Gastroesophageal sphincter (tissue), 4 donors: ENCODE results near the gene GRM8. TPM values are rescaled to one million over a fixed set of nuclear protein-coding genes. Genes with fewer than 3 reads are reported as not detected.
"Not testable (repeated sequence)": the region's sequence is repeated elsewhere in the genome, so short reads cannot be mapped to it uniquely, and the experiment has no call there.

Source experiments
- ATAC-seq: fragments of 150-250 bp; one replicate; pipeline ENCODE4 v1.9.1; 2016; ENCODE audit warnings: mild to moderate bottlenecking, moderate library complexity
- H3K27ac ChIP-seq, 4 donors: fragments of 200-600 bp; sonication (generic) in 3 of 4; 1 replicate in 3 of 4; 2 replicates in 1 of 4; pipeline ENCODE4 v1.5.1; 2016 to 2019
- H3K27me3 ChIP-seq: fragments of 200-600 bp; sonication (generic); one replicate; pipeline ENCODE4 v1.5.1; 2019
- H3K36me3 ChIP-seq, 2 donors: fragments of 200-600 bp; sonication (generic); one replicate each; pipeline ENCODE4 v1.5.1; 2019; ENCODE audit warnings: control low read depth in 1 of 2
- H3K4me1 ChIP-seq, 3 donors: fragments of 200-600 bp; sonication (generic); 1 replicate in 2 of 3; 2 replicates in 1 of 3; pipeline ENCODE4 v1.5.1; 2016 to 2019; ENCODE audit warnings: control low read depth in 2 of 3
- H3K4me3 ChIP-seq, 2 donors: fragments of 200-600 bp; sonication (generic); one replicate each; pipeline ENCODE4 v1.5.1; 2019; ENCODE audit warnings: mild to moderate bottlenecking in 1 of 2, moderate library complexity in 1 of 2
- H3K9me3 ChIP-seq, 3 donors: fragments of 200-600 bp; sonication (generic); one replicate each; pipeline ENCODE4 v1.5.1; 2017 to 2019; ENCODE audit warnings: control low read depth in 2 of 3
- CTCF ChIP-seq, 4 experiments: fragments of 200-600 bp in 2 of 4; fragments of 450-650 bp in 2 of 4; sonication (generic) in 1 of 4; IDR thresholded peaks; one replicate each; pipeline ENCODE4 v1.5.1; 2017 to 2019; ENCODE audit warnings: antibody characterized with exemption in 4 of 4, mild to moderate bottlenecking in 2 of 4, moderate library complexity in 2 of 4
- EP300 ChIP-seq: sonication (generic); formaldehyde crosslinking; IDR thresholded peaks from one replicate; pipeline ENCODE4 v1.6.1; 2017; ENCODE audit warnings: antibody characterized with exemption, mild to moderate bottlenecking
- POLR2A ChIP-seq, 2 donors: fragments of 450-650 bp; IDR thresholded peaks; one replicate each; pipeline ENCODE4 v1.6.1; 2017; ENCODE audit warnings: antibody characterized with exemption in 2 of 2, mild to moderate bottlenecking in 2 of 2, moderate library complexity in 1 of 2
- POLR2AphosphoS5 ChIP-seq: sonication (generic); formaldehyde crosslinking; IDR thresholded peaks from one replicate; pipeline ENCODE4 v1.6.1; 2017; ENCODE audit warnings: antibody characterized with exemption
- WGBS, 2 donors: methylation state at CpG; one replicate each; pipeline ENCODE4 v1.1.5; 2018; ENCODE audit warnings: low coverage in 1 of 2; 5-methylcytosine and 5-hydroxymethylcytosine counted together
- total RNA-seq, 4 donors: library from RNA; depleted of rRNA; stranded (reverse); fragments of >200 nt; gene quantifications; one replicate each; pipeline ENCODE4 v1.1.0, GENCODE V29; 2016

The GRM8 gene
- total RNA-seq, 4 donors from 2014 or later: 0.07 to 3.4 (median 0.93) TPM; not detected in 1

- no peak for ATAC-seq
Observed at GRCh38 chr7:126881315-126881714, 371.4 kb downstream of the GRM8 start.

GRCh38 chr7:126876536-126876935 is 376.2 kb downstream of the GRM8 start:
- not testable (repeated sequence) for H3K4me1 ChIP-seq, H3K27ac ChIP-seq, H3K27me3 ChIP-seq, ATAC-seq, H3K9me3 ChIP-seq, H3K36me3 ChIP-seq, H3K4me3 ChIP-seq
- WGBS, 2 donors: 21 to 28% methylated on average over 3 of the region's 3 CpGs

More at GRCh38 chr7:126881315-126881714, 371.4 kb downstream of the GRM8 start:
- no peaks in the 10 kb centered on the region for H3K27me3 ChIP-seq
- TF ChIP-seq POLR2A (IDR thresholded peaks at IDR 0.05): no peak
- TF ChIP-seq CTCF (IDR thresholded peaks at IDR 0.05): no peak
- no peak for TF ChIP-seq EP300
- TF ChIP-seq POLR2AphosphoS5: no peak
- no peak overlapping the region for H3K27ac ChIP-seq
- H3K36me3 ChIP-seq: no peaks in the 10 kb centered on the region
- no peaks in the 10 kb centered on the region for H3K4me1 ChIP-seq
- 90 to 94% methylated on average over 3 to 4 of the region's 4 CpGs for WGBS, 2 donors
- no peak overlapping the region for H3K4me3 ChIP-seq
- H3K9me3 ChIP-seq: no peaks in the 10 kb centered on the region

- H3K36me3 ChIP-seq: no peaks in the 10 kb centered on the region
- WGBS, 2 donors: 33 to 61% methylated on average over 2 of the region's 2 CpGs
- H3K4me3 ChIP-seq: no peak overlapping the region
- H3K27me3 ChIP-seq: no peaks in the 10 kb centered on the region
- no peak overlapping the region for H3K27ac ChIP-seq
- ATAC-seq: no peak
- no peaks in the 10 kb centered on the region for H3K4me1 ChIP-seq
- peak in 1 of 4 experiments; percentile 26 for TF ChIP-seq CTCF (IDR thresholded peaks at IDR 0.05)
- TF ChIP-seq EP300: no peak
- H3K9me3 ChIP-seq: no peaks in the 10 kb centered on the region
Observed at GRCh38 chr7:126856691-126857291, 395.9 kb downstream of the GRM8 start.

GRCh38 chr7:126845331-126845730 is 407.4 kb downstream of the GRM8 start:
- no peaks in the 10 kb centered on the region for H3K36me3 ChIP-seq
- H3K9me3 ChIP-seq: no peaks in the 10 kb centered on the region
- no peaks in the 10 kb centered on the region for H3K4me1 ChIP-seq
- H3K27me3 ChIP-seq: no peaks in the 10 kb centered on the region
- no peak for TF ChIP-seq POLR2AphosphoS5
- TF ChIP-seq CTCF (IDR thresholded peaks at IDR 0.05): no peak
- no peak for TF ChIP-seq EP300
- no peak for TF ChIP-seq POLR2A (IDR thresholded peaks at IDR 0.05)
- ATAC-seq: no peak
- no peak overlapping the region for H3K4me3 ChIP-seq
- H3K27ac ChIP-seq: no peak overlapping the region

- Histone ChIP-seq H3K4me1 (no peaks in the 10 kb centered on the region), H3K36me3 (no peaks in the 10 kb centered on the region), H3K27me3 (no peaks in the 10 kb centered on the region), H3K4me3 (no peak overlapping the region), H3K27ac (no peak overlapping the region), H3K9me3 (no peaks in the 10 kb centered on the region)
- no peak for TF ChIP-seq CTCF (IDR thresholded peaks at IDR 0.05)
- no peak for TF ChIP-seq EP300
- no peak for TF ChIP-seq POLR2AphosphoS5
- TF ChIP-seq POLR2A (IDR thresholded peaks at IDR 0.05): no peak
- ATAC-seq: no peak
Observed at GRCh38 chr7:126843883-126844282, 408.9 kb downstream of the GRM8 start.
